Fibroblast of villous mesenchyme (primary cell): ENCODE data around the gene ARID1B. TPM values are rescaled to one million over a fixed set of nuclear protein-coding genes. Genes with fewer than 3 reads are reported as not detected.

Experiments used
- DNase-seq: peaks from one replicate; pipeline ENCODE4 v3.0.0-alpha.2; 2010; ENCODE audit warnings: low read depth
- H3K4me3 ChIP-seq: 2 replicates; pipeline ENCODE4 v1.5.1; 2011; ENCODE audit warnings: low read depth, mild to moderate bottlenecking, low read length
- CTCF ChIP-seq: IDR thresholded peaks from 2 replicates; pipeline ENCODE4 v1.5.1; 2012; ENCODE audit warnings: low read depth, mild to moderate bottlenecking, low read length; ENCODE audit not compliant: insufficient read depth
- total RNA-seq: library from RNA; depleted of rRNA; stranded (reverse); fragments of >200 nt; gene quantifications from 2 replicates; pipeline ENCODE4 v1.2.3, GENCODE V29; 2012

ARID1B gene
- total RNA-seq, 1 donor: 41.0 TPM

- H3K4me3 ChIP-seq: no peak overlapping the region
- TF ChIP-seq CTCF: no peak
- peak; percentile 6 for DNase-seq
Measured at GRCh38 chr6:157205473-157206358, 428.5 kb downstream of the ARID1B start.

DNA sequence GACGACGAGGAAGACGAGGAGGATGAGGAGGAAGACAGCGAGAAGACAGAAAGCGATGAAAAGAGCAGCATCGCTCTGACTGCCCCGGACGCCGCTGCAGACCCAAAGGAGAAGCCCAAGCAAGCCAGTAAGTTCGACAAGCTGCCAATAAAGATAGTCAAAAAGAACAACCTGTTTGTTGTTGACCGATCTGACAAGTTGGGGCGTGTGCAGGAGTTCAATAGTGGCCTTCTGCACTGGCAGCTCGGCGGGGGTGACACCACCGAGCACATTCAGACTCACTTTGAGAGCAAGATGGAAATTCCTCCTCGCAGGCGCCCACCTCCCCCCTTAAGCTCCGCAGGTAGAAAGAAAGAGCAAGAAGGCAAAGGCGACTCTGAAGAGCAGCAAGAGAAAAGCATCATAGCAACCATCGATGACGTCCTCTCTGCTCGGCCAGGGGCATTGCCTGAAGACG is 429.2 kb downstream of the ARID1B start:
- no peak overlapping the region for H3K4me3 ChIP-seq
- no peak for TF ChIP-seq CTCF
- no peak for DNase-seq

DNA sequence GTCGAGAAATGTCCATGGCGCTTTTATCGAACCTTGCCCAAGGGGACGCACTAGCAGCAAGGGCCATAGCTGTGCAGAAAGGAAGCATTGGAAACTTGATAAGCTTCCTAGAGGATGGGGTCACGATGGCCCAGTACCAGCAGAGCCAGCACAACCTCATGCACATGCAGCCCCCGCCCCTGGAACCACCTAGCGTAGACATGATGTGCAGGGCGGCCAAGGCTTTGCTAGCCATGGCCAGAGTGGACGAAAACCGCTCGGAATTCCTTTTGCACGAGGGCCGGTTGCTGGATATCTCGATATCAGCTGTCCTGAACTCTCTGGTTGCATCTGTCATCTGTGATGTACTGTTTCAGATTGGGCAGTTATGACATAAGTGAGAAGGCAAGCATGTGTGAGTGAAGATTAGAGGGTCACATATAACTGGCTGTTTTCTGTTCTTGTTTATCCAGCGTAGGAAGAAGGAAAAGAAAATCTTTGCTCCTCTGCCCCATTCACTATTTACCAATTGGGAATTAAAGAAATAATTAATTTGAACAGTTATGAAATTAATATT is 430.4 kb downstream of the ARID1B start:
- no peak for TF ChIP-seq CTCF
- DNase-seq: no peak
- no peak overlapping the region for H3K4me3 ChIP-seq

DNA sequence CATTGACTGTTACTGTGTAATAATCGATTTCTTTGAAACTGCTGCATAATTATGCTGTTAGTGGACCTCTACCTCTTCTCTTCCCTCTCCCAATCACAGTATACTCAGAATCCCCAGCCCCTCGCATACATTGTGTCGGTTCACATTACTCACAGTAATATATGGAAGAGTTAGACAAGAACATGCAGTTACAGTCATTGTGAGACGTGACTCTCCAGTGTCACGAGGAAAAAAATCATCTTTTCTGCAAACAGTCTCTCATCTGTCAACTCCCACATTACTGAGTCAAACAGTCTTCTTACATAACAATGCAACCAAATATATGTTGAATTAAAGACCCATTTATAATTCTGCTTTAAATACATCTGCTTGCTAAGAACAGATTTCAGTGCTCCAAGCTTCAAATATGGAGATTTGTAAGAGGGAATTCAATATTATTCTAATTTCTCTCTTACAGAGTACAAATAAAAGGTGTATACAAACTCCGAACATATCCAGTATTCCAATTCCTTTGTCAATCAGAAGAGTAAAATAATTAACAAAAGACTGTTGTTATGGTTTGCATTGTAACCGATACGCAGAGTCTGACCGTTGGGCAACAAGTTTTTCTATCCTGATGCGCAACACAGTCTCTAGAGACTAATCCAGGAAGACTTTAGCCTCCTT is 432.8 kb downstream of the ARID1B start:
- no peak overlapping the region for H3K4me3 ChIP-seq
- TF ChIP-seq CTCF: no peak
- no peak for DNase-seq

GRCh38 chr6:157210954-157211353 is 433.8 kb downstream of the ARID1B start:
- no peak for DNase-seq
- no peak for TF ChIP-seq CTCF
- H3K4me3 ChIP-seq: no peak overlapping the region

GRCh38 chr6:157211603-157212455 is 434.7 kb downstream of the ARID1B start:
- no peak for TF ChIP-seq CTCF
- H3K4me3 ChIP-seq: no peak overlapping the region
- no peak for DNase-seq
